HEK293 (cell line): ENCODE results near the gene PRKAG2.

Experiments
- ZNF792 ChIP-seq: fragments of 450-650 bp; formaldehyde crosslinking; IDR thresholded peaks from 2 replicates; pipeline ENCODE4 v1.5.1; 2016; ENCODE audit warnings: missing biosample characterization, missing genetic modification characterization
- TF ChIP-seq, protein P1 (sequence below): fragments of 450-650 bp; formaldehyde crosslinking; IDR thresholded peaks from 2 replicates; pipeline ENCODE4 v1.5.1; 2016; ENCODE audit warnings: missing biosample characterization, missing genetic modification characterization
- TF ChIP-seq, protein P2 (sequence below): fragments of 450-650 bp; IDR thresholded peaks from 2 replicates; pipeline ENCODE4 v1.5.1; 2018; ENCODE audit warnings: missing biosample characterization, missing genetic modification characterization
- TF ChIP-seq, protein P3 (sequence below): fragments of 450-650 bp; formaldehyde crosslinking; conservative IDR thresholded peaks from 2 replicates; pipeline ENCODE4 v1.5.1; 2016; ENCODE audit warnings: low read depth, missing biosample characterization, missing genetic modification characterization
- TF ChIP-seq, protein P4 (sequence below): fragments of 450-650 bp; formaldehyde crosslinking; IDR thresholded peaks from 2 replicates; pipeline ENCODE4 v1.5.1; 2016; ENCODE audit warnings: missing biosample characterization, missing genetic modification characterization

DNA sequence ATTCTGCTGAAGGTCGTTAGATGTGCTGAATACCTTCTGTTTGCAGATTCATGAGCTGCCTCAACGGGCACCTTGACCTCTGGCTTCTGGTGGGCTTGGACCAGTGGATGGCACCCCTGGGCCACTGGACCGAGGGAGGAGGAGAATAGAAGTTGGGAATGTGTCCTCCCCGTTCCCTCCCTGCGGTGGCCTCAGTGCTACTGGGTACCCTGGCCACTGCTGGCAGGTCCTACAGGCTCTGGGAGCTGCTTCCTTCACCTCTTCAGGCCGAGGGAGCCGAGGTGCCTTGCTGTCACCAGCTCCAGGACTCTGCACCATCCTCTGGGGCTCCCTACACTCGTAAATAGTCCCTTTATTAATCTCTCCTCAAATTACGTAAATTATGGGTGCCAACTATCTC is 47.1 kb upstream of the PRKAG2 start:
- TF ChIP-seq, protein P1, sequence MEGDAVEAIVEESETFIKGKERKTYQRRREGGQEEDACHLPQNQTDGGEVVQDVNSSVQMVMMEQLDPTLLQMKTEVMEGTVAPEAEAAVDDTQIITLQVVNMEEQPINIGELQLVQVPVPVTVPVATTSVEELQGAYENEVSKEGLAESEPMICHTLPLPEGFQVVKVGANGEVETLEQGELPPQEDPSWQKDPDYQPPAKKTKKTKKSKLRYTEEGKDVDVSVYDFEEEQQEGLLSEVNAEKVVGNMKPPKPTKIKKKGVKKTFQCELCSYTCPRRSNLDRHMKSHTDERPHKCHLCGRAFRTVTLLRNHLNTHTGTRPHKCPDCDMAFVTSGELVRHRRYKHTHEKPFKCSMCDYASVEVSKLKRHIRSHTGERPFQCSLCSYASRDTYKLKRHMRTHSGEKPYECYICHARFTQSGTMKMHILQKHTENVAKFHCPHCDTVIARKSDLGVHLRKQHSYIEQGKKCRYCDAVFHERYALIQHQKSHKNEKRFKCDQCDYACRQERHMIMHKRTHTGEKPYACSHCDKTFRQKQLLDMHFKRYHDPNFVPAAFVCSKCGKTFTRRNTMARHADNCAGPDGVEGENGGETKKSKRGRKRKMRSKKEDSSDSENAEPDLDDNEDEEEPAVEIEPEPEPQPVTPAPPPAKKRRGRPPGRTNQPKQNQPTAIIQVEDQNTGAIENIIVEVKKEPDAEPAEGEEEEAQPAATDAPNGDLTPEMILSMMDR (tag by site-specific recombination), result no peak
- TF ChIP-seq, protein P2, sequence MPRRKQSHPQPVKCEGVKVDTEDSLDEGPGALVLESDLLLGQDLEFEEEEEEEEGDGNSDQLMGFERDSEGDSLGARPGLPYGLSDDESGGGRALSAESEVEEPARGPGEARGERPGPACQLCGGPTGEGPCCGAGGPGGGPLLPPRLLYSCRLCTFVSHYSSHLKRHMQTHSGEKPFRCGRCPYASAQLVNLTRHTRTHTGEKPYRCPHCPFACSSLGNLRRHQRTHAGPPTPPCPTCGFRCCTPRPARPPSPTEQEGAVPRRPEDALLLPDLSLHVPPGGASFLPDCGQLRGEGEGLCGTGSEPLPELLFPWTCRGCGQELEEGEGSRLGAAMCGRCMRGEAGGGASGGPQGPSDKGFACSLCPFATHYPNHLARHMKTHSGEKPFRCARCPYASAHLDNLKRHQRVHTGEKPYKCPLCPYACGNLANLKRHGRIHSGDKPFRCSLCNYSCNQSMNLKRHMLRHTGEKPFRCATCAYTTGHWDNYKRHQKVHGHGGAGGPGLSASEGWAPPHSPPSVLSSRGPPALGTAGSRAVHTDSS, result no peak
- TF ChIP-seq, protein P3, sequence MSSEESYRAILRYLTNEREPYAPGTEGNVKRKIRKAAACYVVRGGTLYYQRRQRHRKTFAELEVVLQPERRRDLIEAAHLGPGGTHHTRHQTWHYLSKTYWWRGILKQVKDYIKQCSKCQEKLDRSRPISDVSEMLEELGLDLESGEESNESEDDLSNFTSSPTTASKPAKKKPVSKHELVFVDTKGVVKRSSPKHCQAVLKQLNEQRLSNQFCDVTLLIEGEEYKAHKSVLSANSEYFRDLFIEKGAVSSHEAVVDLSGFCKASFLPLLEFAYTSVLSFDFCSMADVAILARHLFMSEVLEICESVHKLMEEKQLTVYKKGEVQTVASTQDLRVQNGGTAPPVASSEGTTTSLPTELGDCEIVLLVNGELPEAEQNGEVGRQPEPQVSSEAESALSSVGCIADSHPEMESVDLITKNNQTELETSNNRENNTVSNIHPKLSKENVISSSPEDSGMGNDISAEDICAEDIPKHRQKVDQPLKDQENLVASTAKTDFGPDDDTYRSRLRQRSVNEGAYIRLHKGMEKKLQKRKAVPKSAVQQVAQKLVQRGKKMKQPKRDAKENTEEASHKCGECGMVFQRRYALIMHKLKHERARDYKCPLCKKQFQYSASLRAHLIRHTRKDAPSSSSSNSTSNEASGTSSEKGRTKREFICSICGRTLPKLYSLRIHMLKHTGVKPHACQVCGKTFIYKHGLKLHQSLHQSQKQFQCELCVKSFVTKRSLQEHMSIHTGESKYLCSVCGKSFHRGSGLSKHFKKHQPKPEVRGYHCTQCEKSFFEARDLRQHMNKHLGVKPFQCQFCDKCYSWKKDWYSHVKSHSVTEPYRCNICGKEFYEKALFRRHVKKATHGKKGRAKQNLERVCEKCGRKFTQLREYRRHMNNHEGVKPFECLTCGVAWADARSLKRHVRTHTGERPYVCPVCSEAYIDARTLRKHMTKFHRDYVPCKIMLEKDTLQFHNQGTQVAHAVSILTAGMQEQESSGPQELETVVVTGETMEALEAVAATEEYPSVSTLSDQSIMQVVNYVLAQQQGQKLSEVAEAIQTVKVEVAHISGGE, result no peak
- TF ChIP-seq ZNF792 (tag by site-specific recombination), result no peak
- TF ChIP-seq, protein P4, sequence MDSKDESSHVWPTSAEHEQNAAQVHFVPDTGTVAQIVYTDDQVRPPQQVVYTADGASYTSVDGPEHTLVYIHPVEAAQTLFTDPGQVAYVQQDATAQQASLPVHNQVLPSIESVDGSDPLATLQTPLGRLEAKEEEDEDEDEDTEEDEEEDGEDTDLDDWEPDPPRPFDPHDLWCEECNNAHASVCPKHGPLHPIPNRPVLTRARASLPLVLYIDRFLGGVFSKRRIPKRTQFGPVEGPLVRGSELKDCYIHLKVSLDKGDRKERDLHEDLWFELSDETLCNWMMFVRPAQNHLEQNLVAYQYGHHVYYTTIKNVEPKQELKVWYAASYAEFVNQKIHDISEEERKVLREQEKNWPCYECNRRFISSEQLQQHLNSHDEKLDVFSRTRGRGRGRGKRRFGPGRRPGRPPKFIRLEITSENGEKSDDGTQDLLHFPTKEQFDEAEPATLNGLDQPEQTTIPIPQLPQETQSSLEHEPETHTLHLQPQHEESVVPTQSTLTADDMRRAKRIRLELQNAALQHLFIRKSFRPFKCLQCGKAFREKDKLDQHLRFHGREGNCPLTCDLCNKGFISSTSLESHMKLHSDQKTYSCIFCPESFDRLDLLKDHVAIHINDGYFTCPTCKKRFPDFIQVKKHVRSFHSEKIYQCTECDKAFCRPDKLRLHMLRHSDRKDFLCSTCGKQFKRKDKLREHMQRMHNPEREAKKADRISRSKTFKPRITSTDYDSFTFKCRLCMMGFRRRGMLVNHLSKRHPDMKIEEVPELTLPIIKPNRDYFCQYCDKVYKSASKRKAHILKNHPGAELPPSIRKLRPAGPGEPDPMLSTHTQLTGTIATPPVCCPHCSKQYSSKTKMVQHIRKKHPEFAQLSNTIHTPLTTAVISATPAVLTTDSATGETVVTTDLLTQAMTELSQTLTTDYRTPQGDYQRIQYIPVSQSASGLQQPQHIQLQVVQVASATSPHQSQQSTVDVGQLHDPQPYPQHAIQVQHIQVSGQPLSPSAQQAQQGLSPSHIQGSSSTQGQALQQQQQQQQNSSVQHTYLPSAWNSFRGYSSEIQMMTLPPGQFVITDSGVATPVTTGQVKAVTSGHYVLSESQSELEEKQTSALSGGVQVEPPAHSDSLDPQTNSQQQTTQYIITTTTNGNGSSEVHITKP (tag by site-specific recombination), result no peak
